Measurements from ENCODE around the gene HSF4.

Gene HSF4

DNA sequence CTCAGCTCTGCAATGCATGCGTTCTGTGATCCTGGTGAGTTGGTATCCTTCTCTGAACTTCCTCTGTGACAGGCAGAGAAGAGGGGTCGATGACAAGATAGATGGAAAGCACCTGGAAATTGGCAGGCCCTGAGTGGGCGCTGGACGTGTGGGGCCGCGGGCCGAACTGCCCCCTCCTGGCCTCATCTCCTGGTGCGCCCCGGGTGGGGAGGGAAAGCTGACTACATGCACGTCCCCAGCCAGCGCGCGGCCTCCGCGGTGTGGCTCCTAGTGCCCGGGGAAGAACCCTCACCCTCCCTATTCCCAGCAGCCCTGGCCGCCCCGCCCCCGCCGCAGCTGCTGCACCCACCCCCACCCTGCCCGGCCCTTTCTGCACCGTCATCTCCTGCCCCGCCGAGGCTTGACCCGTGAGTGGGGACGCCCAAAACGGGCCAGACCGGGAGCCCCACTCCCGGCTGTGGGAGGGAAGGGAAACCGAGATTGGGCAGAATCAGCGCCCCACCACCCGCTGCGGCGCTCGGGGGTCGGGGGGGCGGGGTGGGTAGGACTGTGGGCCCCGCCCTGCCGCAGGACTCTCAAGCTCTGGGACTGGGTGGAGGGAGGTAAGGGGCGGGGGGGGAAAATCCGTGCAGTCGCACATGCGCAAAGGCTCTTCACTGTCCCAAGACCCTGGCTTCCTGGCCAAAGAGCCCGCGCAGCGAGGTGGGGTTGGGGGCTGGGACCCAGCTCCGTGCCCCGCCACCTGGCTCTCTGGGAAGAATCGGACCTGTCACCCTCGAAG is 5.8 kb downstream of the HSF4 start, which contains the start of gene NOL3:
NOL3 (plus strand) TSS at position 371 of the 781 bp plus-strand sequence.
- H3K27ac ChIP-seq, result no peak within 1 kb of the TSS
- TF ChIP-seq, protein P1, sequence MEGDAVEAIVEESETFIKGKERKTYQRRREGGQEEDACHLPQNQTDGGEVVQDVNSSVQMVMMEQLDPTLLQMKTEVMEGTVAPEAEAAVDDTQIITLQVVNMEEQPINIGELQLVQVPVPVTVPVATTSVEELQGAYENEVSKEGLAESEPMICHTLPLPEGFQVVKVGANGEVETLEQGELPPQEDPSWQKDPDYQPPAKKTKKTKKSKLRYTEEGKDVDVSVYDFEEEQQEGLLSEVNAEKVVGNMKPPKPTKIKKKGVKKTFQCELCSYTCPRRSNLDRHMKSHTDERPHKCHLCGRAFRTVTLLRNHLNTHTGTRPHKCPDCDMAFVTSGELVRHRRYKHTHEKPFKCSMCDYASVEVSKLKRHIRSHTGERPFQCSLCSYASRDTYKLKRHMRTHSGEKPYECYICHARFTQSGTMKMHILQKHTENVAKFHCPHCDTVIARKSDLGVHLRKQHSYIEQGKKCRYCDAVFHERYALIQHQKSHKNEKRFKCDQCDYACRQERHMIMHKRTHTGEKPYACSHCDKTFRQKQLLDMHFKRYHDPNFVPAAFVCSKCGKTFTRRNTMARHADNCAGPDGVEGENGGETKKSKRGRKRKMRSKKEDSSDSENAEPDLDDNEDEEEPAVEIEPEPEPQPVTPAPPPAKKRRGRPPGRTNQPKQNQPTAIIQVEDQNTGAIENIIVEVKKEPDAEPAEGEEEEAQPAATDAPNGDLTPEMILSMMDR (conservative IDR thresholded peaks at IDR 0.05), result no peak
- TF ChIP-seq ZFX (IDR thresholded peaks at IDR 0.05), result no peak

DNA sequence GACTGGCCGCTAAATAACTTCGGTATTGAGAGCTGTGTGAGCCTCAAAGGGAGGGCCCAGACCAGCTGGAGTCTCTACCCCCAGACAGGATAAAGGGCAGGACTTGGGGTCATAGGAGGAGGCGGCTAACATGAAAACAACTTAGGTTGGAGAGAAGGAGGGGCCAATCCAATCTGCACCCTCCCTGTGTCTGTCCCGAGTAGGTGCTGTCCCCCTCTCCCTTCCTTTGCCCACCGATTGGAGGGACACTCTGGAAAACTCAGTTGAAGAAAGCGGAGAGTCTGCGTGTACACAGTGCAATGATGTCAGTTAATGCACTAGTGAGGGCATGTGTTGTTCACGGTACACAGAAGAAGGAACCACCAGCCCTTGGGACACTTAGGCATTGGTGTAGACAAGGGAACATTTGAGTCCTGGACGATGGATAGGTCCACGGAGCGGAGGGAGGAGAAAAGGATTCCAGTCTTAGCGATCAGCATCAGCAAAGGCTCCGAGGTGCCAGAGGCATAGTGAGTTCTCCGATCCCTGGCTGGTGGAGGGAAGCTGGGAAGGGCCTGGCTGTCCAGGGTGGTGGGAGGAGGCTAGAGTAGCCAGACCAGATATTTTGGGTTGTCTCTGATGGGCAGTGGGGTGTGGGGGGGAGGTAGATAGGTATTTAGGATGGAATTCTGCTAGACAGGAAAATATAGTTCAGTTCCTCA is 6.6 kb downstream of the HSF4 start:
- no peak overlapping the region for H3K27ac ChIP-seq
- TF ChIP-seq, protein P1 (conservative IDR thresholded peaks at IDR 0.05), result no peak
- no peak for TF ChIP-seq ZFX (IDR thresholded peaks at IDR 0.05)

DNA sequence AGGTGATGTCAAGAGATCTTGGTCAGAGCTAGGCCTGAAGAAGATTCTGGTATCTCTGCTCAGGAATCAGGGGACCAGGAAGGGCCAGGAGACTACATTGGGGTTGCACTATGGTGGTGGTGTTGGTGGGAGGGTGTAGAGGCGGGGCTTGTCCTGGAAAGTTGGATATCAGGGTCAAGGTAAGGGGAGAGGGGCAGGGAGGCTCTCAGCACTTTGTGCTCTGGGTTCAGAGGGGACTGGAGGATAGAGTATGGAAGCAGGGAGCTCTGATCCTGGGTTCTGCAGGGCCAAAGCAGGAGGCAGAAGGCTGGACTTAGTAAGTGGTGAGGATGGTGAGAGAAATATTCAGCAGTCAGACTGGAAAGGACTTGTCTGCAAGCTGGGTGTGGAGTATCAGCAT is 8.8 kb downstream of the HSF4 start:
- TF ChIP-seq, protein P1 (conservative IDR thresholded peaks at IDR 0.05), result no peak
- no peak for TF ChIP-seq ZFX (IDR thresholded peaks at IDR 0.05)
- peak overlapping the region; percentile 86 for H3K27ac ChIP-seq

DNA sequence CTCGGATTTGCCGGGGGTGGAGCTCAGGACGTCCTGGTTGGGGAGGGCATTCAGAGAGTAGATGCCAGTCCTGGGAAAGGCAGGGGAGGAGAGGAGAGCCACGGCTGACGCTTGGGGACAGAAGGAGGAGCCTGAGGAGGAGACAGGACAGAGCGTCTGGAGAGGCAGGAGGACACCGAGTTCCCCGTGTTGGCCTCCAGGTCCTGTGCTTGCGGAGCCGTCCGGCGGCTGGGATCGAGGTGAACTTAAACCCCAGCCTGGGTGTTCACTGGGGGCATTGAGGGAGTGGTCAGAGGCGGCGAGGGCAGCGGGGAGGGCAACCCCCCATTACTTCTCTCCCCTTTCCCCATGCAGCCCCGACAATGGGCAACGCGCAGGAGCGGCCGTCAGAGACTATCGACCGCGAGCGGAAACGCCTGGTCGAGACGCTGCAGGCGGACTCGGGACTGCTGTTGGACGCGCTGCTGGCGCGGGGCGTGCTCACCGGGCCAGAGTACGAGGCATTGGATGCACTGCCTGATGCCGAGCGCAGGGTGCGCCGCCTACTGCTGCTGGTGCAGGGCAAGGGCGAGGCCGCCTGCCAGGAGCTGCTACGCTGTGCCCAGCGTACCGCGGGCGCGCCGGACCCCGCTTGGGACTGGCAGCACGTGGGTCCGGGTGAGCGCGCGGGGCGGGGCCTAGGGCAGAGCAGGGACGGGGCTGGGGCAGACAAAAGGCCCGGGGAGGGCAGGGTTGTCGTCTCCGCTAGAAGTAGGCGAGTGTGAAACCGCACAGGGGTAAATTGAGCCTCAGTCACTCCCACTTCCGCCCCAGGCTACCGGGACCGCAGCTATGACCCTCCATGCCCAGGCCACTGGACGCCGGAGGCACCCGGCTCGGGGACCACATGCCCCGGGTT is 9.5 kb downstream of the HSF4 start:
- peak overlapping the region; percentile 86 for H3K27ac ChIP-seq
- TF ChIP-seq, protein P1 (conservative IDR thresholded peaks at IDR 0.05), result peak; percentile 40
- 0 out of 2 replicates have a peak, but pooled peaks have one; percentile 21 for TF ChIP-seq ZFX (IDR thresholded peaks at IDR 0.05)

DNA sequence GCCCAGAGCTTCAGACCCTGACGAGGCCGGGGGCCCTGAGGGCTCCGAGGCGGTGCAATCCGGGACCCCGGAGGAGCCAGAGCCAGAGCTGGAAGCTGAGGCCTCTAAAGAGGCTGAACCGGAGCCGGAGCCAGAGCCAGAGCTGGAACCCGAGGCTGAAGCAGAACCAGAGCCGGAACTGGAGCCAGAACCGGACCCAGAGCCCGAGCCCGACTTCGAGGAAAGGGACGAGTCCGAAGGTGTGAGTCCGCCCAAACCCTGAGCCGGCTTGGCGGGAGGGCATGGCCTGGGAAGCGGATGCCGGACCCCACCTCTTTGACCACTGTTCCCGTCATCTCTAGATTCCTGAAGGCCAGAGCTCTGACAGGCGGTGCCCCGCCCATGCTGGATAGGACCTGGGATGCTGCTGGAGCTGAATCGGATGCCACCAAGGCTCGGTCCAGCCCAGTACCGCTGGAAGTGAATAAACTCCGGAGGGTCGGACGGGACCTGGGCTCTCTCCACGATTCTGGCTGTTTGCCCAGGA is 10.2 kb downstream of the HSF4 start:
- TF ChIP-seq, protein P1 (conservative IDR thresholded peaks at IDR 0.05), result no peak
- TF ChIP-seq ZFX (IDR thresholded peaks at IDR 0.05), result no peak
- H3K27ac ChIP-seq, result peak overlapping the region; percentile 86

DNA sequence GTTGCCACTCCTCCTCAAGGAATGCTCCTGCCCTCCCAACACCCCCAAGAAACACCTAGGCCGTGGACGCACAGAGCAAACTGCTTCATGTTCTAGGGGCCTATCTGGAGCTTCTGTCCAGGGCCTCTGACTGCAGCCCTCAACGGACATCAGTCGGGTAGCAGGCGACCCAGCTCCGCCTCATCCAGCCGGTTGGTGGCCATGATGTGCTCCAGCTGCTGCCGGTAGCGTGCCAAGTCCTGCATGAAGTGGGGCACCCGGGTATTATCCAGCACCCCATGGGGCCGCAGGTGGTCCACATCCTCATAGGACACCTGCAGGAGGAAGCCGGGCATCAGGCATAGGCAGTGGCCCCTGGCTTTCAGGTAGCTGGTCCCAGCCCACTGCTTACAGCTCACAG is 12.1 kb downstream of the HSF4 start:
- TF ChIP-seq, protein P1 (conservative IDR thresholded peaks at IDR 0.05), result no peak
- no peak for TF ChIP-seq ZFX (IDR thresholded peaks at IDR 0.05)
- no peak overlapping the region; the same call in 1 of the 2 replicates for H3K27ac ChIP-seq

Measured in C4-2B (cell line).